Inferior parietal cortex (tissue), 1 donor: ENCODE measurements around the gene CYBC1.
A peak's percentile ranks its signal among the peaks of the same experiment; 100 is the strongest.

ENCODE experiments used
- DNase-seq: peaks from one replicate; pipeline ENCODE4 v3.0.0-alpha.2; 2016; ENCODE audit errors: extremely low spot score

The CYBC1 gene

DNA sequence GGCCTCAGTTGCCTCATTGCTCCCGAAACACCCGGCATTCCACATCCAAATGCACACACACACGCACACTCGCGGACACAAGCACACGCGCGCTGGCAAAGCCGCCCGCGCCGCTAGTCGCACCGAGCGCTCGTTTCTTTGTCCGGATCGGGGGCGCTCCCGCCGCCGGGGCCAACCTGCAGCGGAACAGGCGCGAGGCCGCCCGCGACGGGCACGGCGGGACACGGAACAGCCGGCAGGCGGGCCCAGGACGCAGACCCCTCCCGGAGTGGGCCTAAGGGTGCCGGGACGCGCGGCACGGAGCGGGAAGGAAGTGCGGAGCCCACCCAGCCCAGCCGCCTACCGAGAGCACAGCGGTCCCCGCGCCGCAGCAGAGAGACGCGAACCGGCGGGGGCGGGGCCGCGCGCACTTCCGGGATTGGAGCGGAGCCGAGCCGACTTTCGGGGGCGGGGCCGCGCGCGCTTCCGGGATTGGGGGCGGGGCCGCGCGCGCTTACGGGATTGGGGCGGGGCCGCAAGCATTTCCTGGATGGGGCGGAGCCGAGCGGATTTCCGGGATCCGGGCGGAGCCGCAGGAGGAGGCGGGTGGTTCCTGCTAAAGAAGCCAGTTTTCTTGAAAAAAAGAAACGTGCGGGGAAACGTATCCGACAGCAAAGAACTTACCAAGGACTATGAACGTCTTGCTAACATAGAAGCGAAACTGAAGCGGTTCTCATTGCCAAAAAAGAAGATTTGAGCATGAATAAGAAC lies at the start of gene CYBC1:
TSS of gene CYBC1 (minus strand) at position 396 of the 750 bp plus-strand sequence. CDS start 1,498 bp downstream, outside the sequence.
- peak; percentile 91 for DNase-seq

DNA sequence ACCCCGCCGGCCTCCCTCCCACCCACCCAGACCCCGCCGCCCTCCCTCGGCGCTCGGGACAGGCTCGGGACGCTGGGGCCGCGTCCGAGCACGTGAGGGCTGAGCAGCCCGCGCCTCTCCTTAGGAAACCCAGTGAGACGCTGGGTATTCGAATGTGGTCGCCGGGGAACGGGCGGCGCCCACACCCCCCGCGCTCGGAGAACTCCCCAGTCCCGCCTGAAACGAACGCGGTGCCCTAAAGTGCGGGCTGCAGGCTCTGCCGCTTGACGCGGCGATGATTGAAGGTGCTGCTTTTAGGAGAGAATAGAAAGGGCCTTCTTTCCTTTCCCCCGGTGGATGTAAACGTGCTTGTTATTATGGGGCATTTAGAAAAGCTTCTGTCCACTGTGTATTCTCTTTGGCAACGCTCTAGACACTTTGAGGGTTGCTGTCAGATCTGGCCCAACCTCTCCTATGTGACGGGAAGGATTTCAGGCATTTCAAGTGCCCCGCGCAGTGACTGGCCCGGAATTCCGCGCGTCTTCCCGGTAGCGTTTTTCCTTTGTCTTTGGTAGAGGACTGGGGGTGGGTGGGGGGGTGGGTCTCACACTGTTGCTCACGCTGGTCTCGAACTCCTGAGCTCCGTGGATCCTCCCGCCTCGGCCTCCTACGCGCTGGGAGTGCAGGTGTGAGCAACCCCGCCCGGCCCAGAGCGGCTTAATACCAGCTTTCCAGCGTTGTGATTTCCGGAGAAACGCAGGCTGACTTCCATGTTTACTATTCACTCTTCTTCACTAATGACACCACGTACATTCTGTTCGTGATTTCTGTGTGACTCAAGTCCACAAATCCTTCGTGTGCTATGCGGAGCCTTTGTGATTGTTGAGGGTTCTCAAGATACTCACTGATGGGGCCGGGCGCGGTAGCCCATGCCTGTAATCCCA lies 47.2 kb upstream of the CYBC1 start:
- no peak for DNase-seq

GRCh38 chr17:82496529-82497434 lies 46.2 kb upstream of the CYBC1 start:
- peak; percentile 95 for DNase-seq

- no peak for DNase-seq
Measured at GRCh38 chr17:82495844-82496528, 45.4 kb upstream of the CYBC1 start.

DNA sequence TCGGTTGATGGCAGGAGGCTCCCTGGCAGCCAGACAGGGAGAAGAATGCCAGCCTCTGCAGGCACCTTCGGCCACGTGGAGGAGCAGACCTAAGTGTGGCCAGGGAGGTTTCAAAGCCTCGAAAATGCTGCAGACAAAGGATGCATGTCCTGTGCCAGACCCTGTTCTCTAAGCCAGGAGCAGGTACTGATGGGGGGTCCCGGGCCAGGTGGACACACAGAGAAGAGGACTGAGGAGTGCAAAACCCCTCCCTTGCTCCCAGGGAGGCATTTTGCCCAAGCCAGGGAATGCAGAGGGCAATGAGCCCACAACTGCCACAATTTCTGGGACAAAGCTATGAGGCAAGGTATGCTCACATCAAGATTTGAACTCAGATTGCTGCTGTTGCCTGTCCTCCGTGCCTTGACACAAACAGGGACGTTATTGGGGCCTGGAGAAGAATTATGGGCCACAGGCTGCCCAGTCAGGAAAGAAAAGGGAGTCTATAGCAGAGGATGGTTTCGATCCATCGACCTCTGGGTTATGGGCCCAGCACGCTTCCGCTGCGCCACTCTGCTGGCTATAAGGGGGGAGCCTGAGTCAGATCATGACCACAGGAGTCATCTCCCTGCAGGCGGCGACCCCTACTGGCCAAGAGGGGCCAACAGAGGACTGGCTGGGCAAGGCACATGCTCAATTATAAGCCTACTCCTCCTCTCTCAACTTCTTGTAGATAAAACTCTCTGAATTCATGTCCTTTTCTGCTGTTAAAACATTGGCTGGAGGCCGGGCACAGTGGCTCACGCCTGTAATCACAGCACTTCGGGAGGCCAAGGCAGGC lies 43.9 kb upstream of the CYBC1 start:
- DNase-seq, result peak; percentile 88

- DNase-seq, result no peak
Measured at GRCh38 chr17:82493226-82493781, 42.8 kb upstream of the CYBC1 start.

- DNase-seq, result no peak
Measured at GRCh38 chr17:82492643-82493225, 42.2 kb upstream of the CYBC1 start.

DNA sequence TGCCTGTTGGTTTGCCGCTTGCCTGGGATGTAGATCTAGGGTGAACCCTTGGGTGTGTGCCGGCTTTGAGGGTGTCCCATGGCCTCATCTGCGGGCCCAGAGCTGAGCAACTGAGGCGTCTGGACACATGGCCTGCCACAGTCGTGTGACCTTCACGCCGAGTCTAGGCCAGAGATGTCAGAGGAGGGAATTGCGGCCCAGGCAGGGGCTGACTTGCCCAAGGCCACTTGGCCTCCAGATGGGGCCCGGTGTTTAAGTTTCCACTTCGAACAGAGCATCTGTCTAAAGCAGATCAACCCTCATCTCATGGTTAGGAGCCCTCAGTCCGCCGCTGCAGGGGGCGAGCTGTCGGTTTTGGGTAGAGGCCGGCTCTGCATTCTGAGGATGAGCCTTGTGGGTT lies 41.0 kb upstream of the CYBC1 start:
- DNase-seq, result no peak

DNA sequence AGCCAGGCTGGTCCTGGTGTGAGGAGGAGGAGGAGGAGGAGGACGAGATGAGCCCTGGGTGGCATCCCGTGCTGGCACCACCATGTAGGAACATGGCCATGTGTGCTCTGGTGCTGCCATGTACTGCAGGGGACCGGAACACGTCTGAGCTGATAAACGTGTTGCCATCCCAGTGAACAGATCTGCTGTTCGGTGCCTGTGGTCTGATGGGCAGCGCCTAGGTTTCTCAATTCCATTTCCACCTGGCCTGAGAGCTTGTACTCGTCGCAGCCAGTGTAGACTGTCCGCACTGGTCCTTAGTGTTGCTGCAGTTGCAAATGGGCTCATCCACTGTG lies 40.6 kb upstream of the CYBC1 start:
- DNase-seq, result no peak

- no peak for DNase-seq
Measured at GRCh38 chr17:82490512-82491195, 40.1 kb upstream of the CYBC1 start.

GRCh38 chr17:82489851-82490511 lies 39.4 kb upstream of the CYBC1 start:
- DNase-seq, result no peak

- DNase-seq, result no peak
Measured at GRCh38 chr17:82489117-82489516, 38.6 kb upstream of the CYBC1 start.

DNA sequence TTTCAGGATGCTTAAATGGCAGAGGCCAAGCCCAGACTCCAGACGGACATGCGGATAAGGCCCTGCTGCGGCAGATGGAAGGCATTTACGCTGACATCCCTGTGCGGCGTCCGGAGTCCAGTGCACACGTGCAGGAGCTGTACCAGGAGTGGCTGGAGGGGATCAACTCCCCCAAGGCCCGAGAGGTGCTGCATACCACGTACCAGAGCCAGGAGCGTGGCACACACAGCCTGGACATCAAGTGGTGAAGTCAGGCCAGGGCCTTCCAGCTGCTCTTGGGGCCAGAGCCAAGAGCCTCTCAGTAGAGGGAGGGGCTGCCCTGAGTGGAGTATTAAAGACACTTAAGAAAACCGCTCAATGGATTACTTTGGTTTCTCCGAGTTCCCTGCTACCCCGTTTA lies 37.4 kb upstream of the CYBC1 start:
- DNase-seq, result no peak

GRCh38 chr17:82486231-82487094 lies 35.9 kb upstream of the CYBC1 start:
- DNase-seq, result no peak

- no peak for DNase-seq
Measured at GRCh38 chr17:82483836-82484235, 33.3 kb upstream of the CYBC1 start.

DNA sequence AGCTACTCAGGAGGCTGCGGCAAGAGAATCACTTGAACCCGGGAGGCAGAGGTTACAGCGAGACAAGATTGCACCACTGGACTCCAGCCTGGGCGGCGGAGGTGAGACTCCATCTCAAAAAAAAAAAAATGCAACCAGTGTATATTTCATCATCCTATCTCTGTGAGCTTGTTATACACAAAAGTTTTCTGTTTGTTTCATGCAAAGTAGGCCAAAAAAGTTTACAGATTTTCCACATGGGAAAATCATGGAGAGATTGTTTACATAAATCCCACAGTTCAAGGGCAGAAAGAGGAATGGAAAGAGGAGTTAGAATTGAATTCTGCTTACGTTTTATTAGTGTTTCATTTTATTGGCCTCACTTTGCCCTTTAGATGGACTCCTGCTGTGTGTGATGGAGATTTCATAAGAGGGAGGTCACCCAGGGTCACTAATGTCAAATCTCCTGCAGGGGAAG lies 32.7 kb upstream of the CYBC1 start:
- no peak for DNase-seq

- no peak for DNase-seq
Measured at GRCh38 chr17:82480318-82480717, 29.8 kb upstream of the CYBC1 start.

GRCh38 chr17:82479602-82480001 lies 29.1 kb upstream of the CYBC1 start:
- DNase-seq, result no peak
